ENCODE measurements around the gene C20orf173. TPM values are rescaled to one million over a fixed set of nuclear protein-coding genes. Genes with fewer than 3 reads are reported as not detected.

Gene C20orf173
- total RNA-seq, 1 experiment from 2014 or later, result not detected

GRCh38 chr20:35544436-35544835 is 15.0 kb upstream of the C20orf173 start:
- H3K27ac ChIP-seq, result no peak overlapping the region
- CTCF ChIA-PET, result interaction anchor here (0.7 kb wide), 2 partner anchors 34 to 600 kb away, joined by 6 to 16 read pairs; no protein-coding TSS in a partner anchor
- intact Hi-C loops (cut with micrococcal nuclease; ENCODE audit: unreplicated experiment), result no loop called here
- H3K4me2 ChIP-seq, result no peak overlapping the region
- H3K36me3 ChIP-seq (ENCODE audit: low read depth), result peaks cover 20% of the 10 kb centered on the region
- H2AFZ ChIP-seq, result no peak overlapping the region
- H4K20me1 ChIP-seq (ENCODE audit: insufficient read depth), result 0 out of 2 replicates have a peak, but pooled peaks cover 3% of the 10 kb centered on the region
- no peaks in the 10 kb centered on the region for H3K9me2 ChIP-seq (ENCODE audit: insufficient read depth)
- DNase-seq, result no peak
- BruUV-seq (replicated peaks), result no TSS peak
- H3K4me1 ChIP-seq (replicated peaks; ENCODE audit: insufficient read depth), result peaks cover 7% of the 10 kb centered on the region
- TF ChIP-seq EZH2 (IDR thresholded peaks at IDR 0.05; ENCODE audit: low read depth), result no peak
- TF ChIP-seq, protein P1, sequence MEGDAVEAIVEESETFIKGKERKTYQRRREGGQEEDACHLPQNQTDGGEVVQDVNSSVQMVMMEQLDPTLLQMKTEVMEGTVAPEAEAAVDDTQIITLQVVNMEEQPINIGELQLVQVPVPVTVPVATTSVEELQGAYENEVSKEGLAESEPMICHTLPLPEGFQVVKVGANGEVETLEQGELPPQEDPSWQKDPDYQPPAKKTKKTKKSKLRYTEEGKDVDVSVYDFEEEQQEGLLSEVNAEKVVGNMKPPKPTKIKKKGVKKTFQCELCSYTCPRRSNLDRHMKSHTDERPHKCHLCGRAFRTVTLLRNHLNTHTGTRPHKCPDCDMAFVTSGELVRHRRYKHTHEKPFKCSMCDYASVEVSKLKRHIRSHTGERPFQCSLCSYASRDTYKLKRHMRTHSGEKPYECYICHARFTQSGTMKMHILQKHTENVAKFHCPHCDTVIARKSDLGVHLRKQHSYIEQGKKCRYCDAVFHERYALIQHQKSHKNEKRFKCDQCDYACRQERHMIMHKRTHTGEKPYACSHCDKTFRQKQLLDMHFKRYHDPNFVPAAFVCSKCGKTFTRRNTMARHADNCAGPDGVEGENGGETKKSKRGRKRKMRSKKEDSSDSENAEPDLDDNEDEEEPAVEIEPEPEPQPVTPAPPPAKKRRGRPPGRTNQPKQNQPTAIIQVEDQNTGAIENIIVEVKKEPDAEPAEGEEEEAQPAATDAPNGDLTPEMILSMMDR (conservative IDR thresholded peaks at IDR 0.05), result no peak
- H3F3A ChIP-seq (ENCODE audit: insufficient read depth, low read depth), result peaks cover 21% of the 10 kb centered on the region; the same call in 1 of the 2 replicates
- H3K27me3 ChIP-seq (ENCODE audit: insufficient read depth, low read depth), result no peaks in the 10 kb centered on the region
- H3K9me3 ChIP-seq (ENCODE audit: insufficient read depth, low read depth), result no peaks in the 10 kb centered on the region
- H3K79me2 ChIP-seq (ENCODE audit: low read depth), result peaks cover 17% of the 10 kb centered on the region
- H3K4me3 ChIP-seq, result no peak overlapping the region
- POLR2A ChIA-PET (ENCODE audit: unreplicated experiment), result no interaction called here

- peaks cover 15% of the 10 kb centered on the region for H3K36me3 ChIP-seq (ENCODE audit: low read depth)
- H3K9me2 ChIP-seq (ENCODE audit: insufficient read depth), result no peaks in the 10 kb centered on the region
- H3K9me3 ChIP-seq (ENCODE audit: insufficient read depth, low read depth), result no peaks in the 10 kb centered on the region
- H3K27ac ChIP-seq, result no peak overlapping the region
- ChIA-PET CTCF (no interaction called here), POLR2A (ENCODE audit: unreplicated experiment) (interaction anchor here (1.0 kb wide), 1 partner anchor 64 kb away, joined by 5 read pairs; no protein-coding TSS in a partner anchor)
- H4K20me1 ChIP-seq (ENCODE audit: insufficient read depth), result 0 out of 2 replicates have a peak, but pooled peaks cover 3% of the 10 kb centered on the region
- peaks cover 7% of the 10 kb centered on the region for H3K4me1 ChIP-seq (replicated peaks; ENCODE audit: insufficient read depth)
- TF ChIP-seq, protein P1 (conservative IDR thresholded peaks at IDR 0.05), result no peak
- TF ChIP-seq EZH2 (IDR thresholded peaks at IDR 0.05; ENCODE audit: low read depth), result no peak
- peak overlapping the region; percentile 88 for H3K4me3 ChIP-seq
- peak overlapping the region; percentile 90 for H3K4me2 ChIP-seq
- no peak overlapping the region for H2AFZ ChIP-seq
- DNase-seq, result no peak
- intact Hi-C loops (cut with micrococcal nuclease; ENCODE audit: unreplicated experiment), result no loop called here
- H3F3A ChIP-seq (ENCODE audit: insufficient read depth, low read depth), result peaks cover 21% of the 10 kb centered on the region; the same call in 1 of the 2 replicates
- H3K27me3 ChIP-seq (ENCODE audit: insufficient read depth, low read depth), result no peaks in the 10 kb centered on the region
- peaks cover 17% of the 10 kb centered on the region for H3K79me2 ChIP-seq (ENCODE audit: low read depth)
- BruUV-seq (replicated peaks), result no TSS peak
Measured at GRCh38 chr20:35542990-35543389, 13.5 kb upstream of the C20orf173 start.

- peak within 1 kb of the TSS; percentile 64 for H3K27ac ChIP-seq
- ChIA-PET CTCF (interaction anchor here (0.5 kb wide), 1 partner anchor 445 kb away, joined by 3 read pairs; no protein-coding TSS in a partner anchor), POLR2A (ENCODE audit: unreplicated experiment) (interaction anchor here (0.5 to 1.1 kb wide), 7 partner anchors 25 to 1341 kb away, joined by 3 to 13 read pairs (median 5); partner anchors contain the start of gene RBM39)
- H3F3A ChIP-seq (ENCODE audit: insufficient read depth, low read depth), result peaks cover 21% of the 10 kb centered on the region; the same call in 1 of the 2 replicates
- H4K20me1 ChIP-seq (ENCODE audit: insufficient read depth), result 0 out of 2 replicates have a peak, but pooled peaks cover 3% of the 10 kb centered on the region
- H3K9me3 ChIP-seq (ENCODE audit: insufficient read depth, low read depth), result no peaks in the 10 kb centered on the region
- no peaks in the 10 kb centered on the region for H3K27me3 ChIP-seq (ENCODE audit: insufficient read depth, low read depth)
- H3K36me3 ChIP-seq (ENCODE audit: low read depth), result peaks cover 10% of the 10 kb centered on the region
- intact Hi-C loops (cut with micrococcal nuclease; ENCODE audit: unreplicated experiment), result no loop called here
- peak within 1 kb of the TSS; percentile 85 for H2AFZ ChIP-seq
- H3K4me1 ChIP-seq (replicated peaks; ENCODE audit: insufficient read depth), result peaks cover 7% of the 10 kb centered on the region
- BruUV-seq (replicated peaks), result no TSS peak
- H3K79me2 ChIP-seq (ENCODE audit: low read depth), result peaks cover 17% of the 10 kb centered on the region
- TF ChIP-seq, protein P1 (conservative IDR thresholded peaks at IDR 0.05), result no peak; the same call in 1 of the 2 replicates
- no peak for TF ChIP-seq EZH2 (IDR thresholded peaks at IDR 0.05; ENCODE audit: low read depth)
- peak within 1 kb of the TSS; percentile 88 for H3K4me3 ChIP-seq
- peak; percentile 82 to 99 for DNase-seq
- H3K4me2 ChIP-seq, result peak within 1 kb of the TSS; percentile 90
- no peaks in the 10 kb centered on the region for H3K9me2 ChIP-seq (ENCODE audit: insufficient read depth)
Measured at GRCh38 chr20:35541783-35542662, 12.6 kb upstream of the C20orf173 start, which contains the start of gene ERGIC3. ERGIC3 (plus strand) TSS chr20:35542078; CDS start chr20:35542098, 20 bp downstream.
